ENCODE measurements around the gene SCUBE3. TPM values are rescaled to one million over a fixed set of nuclear protein-coding genes. Genes with fewer than 3 reads are reported as not detected.

The SCUBE3 gene
- total and polyA plus RNA-seq, 9 of the 15 experiments (the other 6 are each of a cell fraction or from before 2014, with no cell fraction given), result 0.01 to 0.11 TPM; not detected in 7

DNA sequence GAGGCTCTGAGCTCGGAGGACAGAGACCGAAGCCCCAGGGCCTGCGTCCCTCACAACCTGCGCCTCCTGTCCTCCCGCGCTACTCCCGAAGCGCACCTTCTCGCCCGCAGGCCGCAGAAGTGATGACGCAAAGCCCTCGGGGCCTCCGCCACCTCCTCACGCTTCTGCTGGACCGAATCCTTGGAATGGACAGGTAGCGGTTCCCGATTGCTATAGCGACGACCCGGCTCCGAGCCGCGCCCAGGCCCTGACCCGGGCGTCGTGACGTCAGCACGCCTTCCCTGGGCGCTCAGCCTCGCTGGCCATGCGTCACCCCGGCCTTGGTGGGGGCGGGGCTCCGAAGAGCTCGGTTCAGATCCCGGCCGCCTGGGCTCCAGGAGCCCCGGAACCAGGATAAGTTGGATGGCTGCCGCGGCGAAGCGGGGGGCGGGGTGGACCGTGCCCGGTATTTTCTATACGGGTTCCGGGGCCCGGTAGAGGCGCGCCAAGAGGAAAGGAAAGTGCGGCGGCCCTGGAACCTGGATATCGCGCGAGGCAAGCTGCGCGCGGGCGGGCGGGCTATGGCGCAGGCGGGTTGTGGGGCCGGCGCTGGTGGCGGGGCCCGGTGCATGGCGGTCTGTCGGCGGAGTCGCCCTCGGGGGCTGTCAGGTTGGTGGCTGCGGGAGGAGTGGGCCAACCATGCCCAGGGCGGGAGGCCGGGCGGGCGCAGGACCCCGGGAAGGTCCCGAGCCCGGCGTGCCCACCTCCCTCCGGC, 45.6 kb downstream of the SCUBE3 start, which contains the start of gene ZNF76 (continued):
- TF ChIP-seq SRSF3 (IDR thresholded peaks at IDR 0.05; ENCODE audit: insufficient read depth, low read length) (no peak), BRD4 (IDR thresholded peaks at IDR 0.05) (peak; percentile 86; the same call in 1 of the 2 replicates), ZNF589 (CRISPR knock-in tag; IDR thresholded peaks at IDR 0.05; ENCODE audit: low read depth) (peak; percentile 73; the same call in 1 of the 2 replicates), PCBP1 (IDR thresholded peaks at IDR 0.05; ENCODE audit: low read depth, low read length, poor library complexity, severe bottlenecking) (peak; percentile 93), CBFA2T2 (conservative IDR thresholded peaks at IDR 0.05) (no peak; the same call in 1 of the 2 replicates), CBX1 (IDR thresholded peaks at IDR 0.05; ENCODE audit: low read depth) (peak; percentile 76; the same call in 1 of the 2 replicates), BCL6 (CRISPR knock-in tag; IDR thresholded peaks at IDR 0.05) (no peak), NR2C2 (CRISPR knock-in tag; IDR thresholded peaks at IDR 0.05) (peak; percentile 94), NR2C2 (tag; IDR thresholded peaks at IDR 0.05) (peak; percentile 99), ZNF696 (CRISPR knock-in tag; conservative IDR thresholded peaks at IDR 0.05) (no peak), BRD9 (IDR thresholded peaks at IDR 0.05; ENCODE audit: low read depth, partially characterized antibody) (no peak), XRCC4 (IDR thresholded peaks at IDR 0.05; ENCODE audit: extremely low read depth, insufficient read depth, insufficient read length) (no peak), MTF1 (CRISPR knock-in tag; IDR thresholded peaks at IDR 0.05; ENCODE audit: borderline replicate concordance) (no peak), CTBP1 (IDR thresholded peaks at IDR 0.05; ENCODE audit: borderline replicate concordance) (peak; percentile 99), CREBBP (IDR thresholded peaks at IDR 0.05; ENCODE audit: low read depth, low read length) (no peak), RAD21 (CRISPR knock-in tag; conservative IDR thresholded peaks at IDR 0.05 in 1 of 2, IDR thresholded peaks at IDR 0.05 in 1 of 2) (no peak), STAT5B (CRISPR knock-in tag; IDR thresholded peaks at IDR 0.05) (no peak), NCOA4 (IDR thresholded peaks at IDR 0.05; ENCODE audit: partially characterized antibody) (no peak), SRSF7 (optimal IDR thresholded peaks at IDR 0.05; ENCODE audit: low read depth, low read length) (no peak), ZNF354B (CRISPR knock-in tag; IDR thresholded peaks at IDR 0.05) (no peak)
- TF ChIP-seq, protein P1, sequence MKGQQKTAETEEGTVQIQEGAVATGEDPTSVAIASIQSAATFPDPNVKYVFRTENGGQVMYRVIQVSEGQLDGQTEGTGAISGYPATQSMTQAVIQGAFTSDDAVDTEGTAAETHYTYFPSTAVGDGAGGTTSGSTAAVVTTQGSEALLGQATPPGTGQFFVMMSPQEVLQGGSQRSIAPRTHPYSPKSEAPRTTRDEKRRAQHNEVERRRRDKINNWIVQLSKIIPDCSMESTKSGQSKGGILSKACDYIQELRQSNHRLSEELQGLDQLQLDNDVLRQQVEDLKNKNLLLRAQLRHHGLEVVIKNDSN (CRISPR knock-in tag; IDR thresholded peaks at IDR 0.05), result no peak; the same call in 1 of the 2 replicates
- TF ChIP-seq, protein P2, sequence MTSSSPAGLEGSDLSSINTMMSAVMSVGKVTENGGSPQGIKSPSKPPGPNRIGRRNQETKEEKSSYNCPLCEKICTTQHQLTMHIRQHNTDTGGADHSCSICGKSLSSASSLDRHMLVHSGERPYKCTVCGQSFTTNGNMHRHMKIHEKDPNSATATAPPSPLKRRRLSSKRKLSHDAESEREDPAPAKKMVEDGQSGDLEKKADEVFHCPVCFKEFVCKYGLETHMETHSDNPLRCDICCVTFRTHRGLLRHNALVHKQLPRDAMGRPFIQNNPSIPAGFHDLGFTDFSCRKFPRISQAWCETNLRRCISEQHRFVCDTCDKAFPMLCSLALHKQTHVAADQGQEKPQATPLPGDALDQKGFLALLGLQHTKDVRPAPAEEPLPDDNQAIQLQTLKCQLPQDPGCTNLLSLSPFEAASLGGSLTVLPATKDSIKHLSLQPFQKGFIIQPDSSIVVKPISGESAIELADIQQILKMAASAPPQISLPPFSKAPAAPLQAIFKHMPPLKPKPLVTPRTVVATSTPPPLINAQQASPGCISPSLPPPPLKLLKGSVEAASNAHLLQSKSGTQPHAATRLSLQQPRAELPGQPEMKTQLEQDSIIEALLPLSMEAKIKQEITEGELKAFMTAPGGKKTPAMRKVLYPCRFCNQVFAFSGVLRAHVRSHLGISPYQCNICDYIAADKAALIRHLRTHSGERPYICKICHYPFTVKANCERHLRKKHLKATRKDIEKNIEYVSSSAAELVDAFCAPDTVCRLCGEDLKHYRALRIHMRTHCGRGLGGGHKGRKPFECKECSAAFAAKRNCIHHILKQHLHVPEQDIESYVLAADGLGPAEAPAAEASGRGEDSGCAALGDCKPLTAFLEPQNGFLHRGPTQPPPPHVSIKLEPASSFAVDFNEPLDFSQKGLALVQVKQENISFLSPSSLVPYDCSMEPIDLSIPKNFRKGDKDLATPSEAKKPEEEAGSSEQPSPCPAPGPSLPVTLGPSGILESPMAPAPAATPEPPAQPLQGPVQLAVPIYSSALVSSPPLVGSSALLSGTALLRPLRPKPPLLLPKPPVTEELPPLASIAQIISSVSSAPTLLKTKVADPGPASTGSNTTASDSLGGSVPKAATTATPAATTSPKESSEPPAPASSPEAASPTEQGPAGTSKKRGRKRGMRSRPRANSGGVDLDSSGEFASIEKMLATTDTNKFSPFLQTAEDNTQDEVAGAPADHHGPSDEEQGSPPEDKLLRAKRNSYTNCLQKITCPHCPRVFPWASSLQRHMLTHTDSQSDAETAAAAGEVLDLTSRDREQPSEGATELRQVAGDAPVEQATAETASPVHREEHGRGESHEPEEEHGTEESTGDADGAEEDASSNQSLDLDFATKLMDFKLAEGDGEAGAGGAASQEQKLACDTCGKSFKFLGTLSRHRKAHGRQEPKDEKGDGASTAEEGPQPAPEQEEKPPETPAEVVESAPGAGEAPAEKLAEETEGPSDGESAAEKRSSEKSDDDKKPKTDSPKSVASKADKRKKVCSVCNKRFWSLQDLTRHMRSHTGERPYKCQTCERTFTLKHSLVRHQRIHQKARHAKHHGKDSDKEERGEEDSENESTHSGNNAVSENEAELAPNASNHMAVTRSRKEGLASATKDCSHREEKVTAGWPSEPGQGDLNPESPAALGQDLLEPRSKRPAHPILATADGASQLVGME (CRISPR knock-in tag; IDR thresholded peaks at IDR 0.05), result peak; percentile 96
